ENCODE results near the gene RCN2.

DNA sequence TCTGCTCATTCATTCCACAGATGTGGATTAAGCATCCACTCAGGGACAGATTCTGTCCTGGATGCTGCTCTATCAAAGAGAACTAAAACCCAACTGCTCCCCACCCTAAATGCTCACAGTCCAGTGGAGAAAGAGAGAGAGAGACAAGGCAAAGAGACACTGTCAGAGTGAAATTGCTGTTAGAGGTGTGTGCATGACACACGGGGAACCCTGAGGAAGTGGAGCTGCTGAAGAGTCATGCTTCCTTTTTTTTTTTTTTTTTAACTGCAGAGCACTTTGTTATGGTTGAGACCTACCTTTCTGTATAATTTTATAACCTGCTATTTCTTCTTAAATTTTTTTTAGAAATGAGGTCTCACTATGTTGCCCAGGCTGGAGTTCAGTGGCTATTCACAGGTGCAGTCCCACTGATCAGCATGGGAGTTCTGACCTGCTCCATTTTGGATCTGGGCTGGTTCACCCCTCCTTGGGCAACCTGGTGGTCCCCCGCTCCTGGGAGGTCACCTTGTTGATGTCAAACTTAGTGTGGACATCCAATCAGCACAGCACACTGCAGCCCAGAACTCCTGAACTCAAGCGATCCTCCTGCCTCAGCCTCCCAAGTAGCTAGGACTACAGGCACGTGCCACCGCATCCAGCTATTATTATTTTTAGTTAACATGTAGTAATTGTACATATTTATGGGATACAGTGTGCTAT lies 45.2 kb downstream of the RCN2 start:
- TF ChIP-seq CTCF (conservative IDR thresholded peaks at IDR 0.05; ENCODE audit: low read depth, low read length) (no peak), EZH2 (IDR thresholded peaks at IDR 0.05; ENCODE audit: borderline replicate concordance, low read depth, low read length, poor library complexity, severe bottlenecking) (no peak)
